ENCODE measurements around the gene ASTN1. TPM values are rescaled to one million over a fixed set of nuclear protein-coding genes. Genes with fewer than 3 reads are reported as not detected.

The ASTN1 gene
- total and polyA plus RNA-seq, 12 donors = 0.14 to 0.88 (median 0.34) TPM

GRCh38 chr1:177118901-177119300, 45.6 kb downstream of the ASTN1 start:
- ATAC-seq (no peak), DNase-seq (no peak)
- 78 to 81% methylated on average over 4 of the region's 4 CpGs for WGBS, 2 donors
- H3K27ac ChIP-seq = no peak overlapping the region
- H3K9me3 ChIP-seq = no peaks in the 10 kb centered on the region
- H3K36me3 ChIP-seq = no peaks in the 10 kb centered on the region
- no peak overlapping the region for H3K4me3 ChIP-seq
- peaks cover 0 to 6% (median 0%) of the 10 kb centered on the region in 7 donors for H3K27me3 ChIP-seq
- no peaks in the 10 kb centered on the region for H3K4me1 ChIP-seq
- TF ChIP-seq CTCF (IDR thresholded peaks at IDR 0.05) = no peak
- intact Hi-C loops (cut with DNase I) = no loop called here

DNA sequence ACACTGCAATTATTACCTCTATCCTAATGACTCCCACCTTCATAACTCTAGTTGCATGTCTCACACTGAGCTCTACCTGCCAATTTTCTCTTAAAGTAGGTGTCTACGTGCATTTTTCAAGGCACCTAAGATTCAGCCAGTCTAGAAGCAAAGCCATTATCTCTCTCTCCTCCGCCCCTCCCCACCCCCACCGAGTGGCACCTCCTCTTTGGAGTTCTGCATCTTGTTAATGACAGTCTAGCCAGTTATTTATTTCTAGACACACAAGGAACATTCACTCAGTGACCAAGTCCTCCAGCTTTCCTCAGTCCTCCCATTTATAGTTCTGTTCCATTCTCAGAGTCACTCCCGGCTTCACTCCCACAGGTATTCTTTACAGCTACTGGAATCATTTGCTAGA, 47.6 kb downstream of the ASTN1 start:
- no peak for ATAC-seq
- intact Hi-C loops (cut with DNase I) = no loop called here
- Histone ChIP-seq H3K27me3 (peaks cover 0 to 17% (median 0%) of the 10 kb centered on the region in 7 donors), H3K4me1 (no peaks in the 10 kb centered on the region), H3K36me3 (no peaks in the 10 kb centered on the region), H3K27ac (no peak overlapping the region), H3K9me3 (no peaks in the 10 kb centered on the region), H3K4me3 (no peak overlapping the region)
- WGBS, 2 donors = 77 to 79% methylated on average over 4 of the region's 4 CpGs
- TF ChIP-seq CTCF (IDR thresholded peaks at IDR 0.05) = no peak
- no peak for DNase-seq

DNA sequence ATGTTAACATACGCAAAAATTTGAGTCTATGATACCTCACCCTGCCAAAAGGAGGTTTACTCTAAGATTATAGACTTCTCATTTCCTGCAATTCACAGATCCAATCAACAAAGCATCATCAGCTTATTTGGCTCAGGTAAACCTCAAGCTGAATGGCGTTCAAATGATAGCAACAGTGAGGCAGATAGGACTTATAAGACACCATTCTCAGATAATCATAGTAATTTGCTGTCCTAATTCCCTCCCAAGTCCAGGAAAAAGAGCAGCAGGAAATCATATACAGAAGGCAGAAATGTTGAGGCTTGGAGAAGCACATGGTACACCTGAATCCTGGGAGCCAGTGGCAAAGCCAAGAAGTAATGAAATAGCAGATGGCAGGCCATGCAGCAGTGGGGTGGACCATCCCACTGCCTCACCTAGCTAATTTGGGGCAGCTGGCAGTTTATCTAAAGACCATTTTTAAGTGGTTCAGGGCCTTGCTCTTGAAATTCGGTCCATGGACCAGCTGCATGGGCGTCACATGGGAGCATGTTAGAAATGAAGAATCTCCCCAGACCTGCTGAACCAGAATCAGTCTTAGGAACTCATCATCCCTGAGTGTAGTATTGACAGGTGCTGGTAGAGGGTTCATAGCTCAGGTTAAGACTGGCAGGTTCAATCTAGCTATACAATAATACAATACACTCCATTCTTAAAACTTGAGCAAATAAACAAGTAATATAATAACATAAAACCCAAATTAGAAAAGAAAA, 57.7 kb downstream of the ASTN1 start:
- WGBS, 2 donors = 82 to 85% methylated on average over 4 of the region's 4 CpGs
- DNase-seq = no peak
- no peak for TF ChIP-seq CTCF (IDR thresholded peaks at IDR 0.05)
- no peak overlapping the region for H3K27ac ChIP-seq
- H3K9me3 ChIP-seq = no peaks in the 10 kb centered on the region
- peaks cover 0 to 5% (median 0%) of the 10 kb centered on the region in 7 donors for H3K27me3 ChIP-seq
- intact Hi-C loops (cut with DNase I) = no loop called here
- H3K4me1 ChIP-seq = no peaks in the 10 kb centered on the region
- no peak overlapping the region for H3K4me3 ChIP-seq
- no peaks in the 10 kb centered on the region for H3K36me3 ChIP-seq
- no peak for ATAC-seq

- no peaks in the 10 kb centered on the region for H3K9me3 ChIP-seq
- peaks cover 0 to 4% (median 0%) of the 10 kb centered on the region in 7 donors for H3K27me3 ChIP-seq
- TF ChIP-seq CTCF (IDR thresholded peaks at IDR 0.05) = no peak
- ATAC-seq = no peak
- H3K4me1 ChIP-seq = no peaks in the 10 kb centered on the region
- no peak for DNase-seq
- H3K27ac ChIP-seq = no peak overlapping the region
- WGBS, 2 donors = 65 to 71% methylated on average over 1 of the region's 1 CpG
- no peaks in the 10 kb centered on the region for H3K36me3 ChIP-seq
- intact Hi-C loops (cut with DNase I) = no loop called here
- no peak overlapping the region for H3K4me3 ChIP-seq
Measured at GRCh38 chr1:177106196-177106595, 58.3 kb downstream of the ASTN1 start.
